Measurements from ENCODE around the gene TET2.

TET2 gene

GRCh38 chr4:105129286-105130040 lies 17.2 kb upstream of the TET2 start:
- Histone ChIP-seq H3K4me2 (ENCODE audit: low read length) (no peak overlapping the region), H3K9me3 (ENCODE audit: control insufficient read depth, low read length) (no peaks in the 10 kb centered on the region), H3K27me3 (ENCODE audit: control insufficient read depth, insufficient read depth, low read length) (no peaks in the 10 kb centered on the region), H3K36me3 (ENCODE audit: control insufficient read depth, insufficient read depth, low read length) (no peaks in the 10 kb centered on the region), H3K4me3 (ENCODE audit: low read depth, low read length) (no peak overlapping the region), H3K79me2 (no peaks in the 10 kb centered on the region), H3K9ac (no peak overlapping the region), H2AFZ (no peak overlapping the region), H3K4me1 (no peaks in the 10 kb centered on the region), H3K27ac (no peak overlapping the region)
- TF ChIP-seq CTCF (IDR thresholded peaks at IDR 0.05), result no peak

- Histone ChIP-seq H3K27me3 (ENCODE audit: control insufficient read depth, insufficient read depth, low read length) (no peaks in the 10 kb centered on the region), H3K79me2 (no peaks in the 10 kb centered on the region), H3K36me3 (ENCODE audit: control insufficient read depth, insufficient read depth, low read length) (no peaks in the 10 kb centered on the region), H2AFZ (no peak overlapping the region), H3K9me3 (ENCODE audit: control insufficient read depth, low read length) (no peaks in the 10 kb centered on the region), H3K4me1 (no peaks in the 10 kb centered on the region), H3K4me2 (ENCODE audit: low read length) (no peak overlapping the region), H3K4me3 (ENCODE audit: low read depth, low read length) (no peak overlapping the region), H3K27ac (no peak overlapping the region), H3K9ac (no peak overlapping the region)
- TF ChIP-seq CTCF (IDR thresholded peaks at IDR 0.05), result no peak
These were observed 15.7 kb upstream of the TET2 start for GRCh38 chr4:105130945-105131344.

- Histone ChIP-seq H3K4me2 (ENCODE audit: low read length) (no peak overlapping the region), H2AFZ (no peak overlapping the region), H3K9me3 (ENCODE audit: control insufficient read depth, low read length) (no peaks in the 10 kb centered on the region), H3K4me3 (ENCODE audit: low read depth, low read length) (no peak overlapping the region), H3K79me2 (no peaks in the 10 kb centered on the region), H3K36me3 (ENCODE audit: control insufficient read depth, insufficient read depth, low read length) (no peaks in the 10 kb centered on the region), H3K27ac (no peak overlapping the region), H3K4me1 (no peaks in the 10 kb centered on the region), H3K27me3 (ENCODE audit: control insufficient read depth, insufficient read depth, low read length) (no peaks in the 10 kb centered on the region), H3K9ac (no peak overlapping the region)
- TF ChIP-seq CTCF (IDR thresholded peaks at IDR 0.05), result no peak
These were observed 12.7 kb upstream of the TET2 start for GRCh38 chr4:105133976-105134375.

- Histone ChIP-seq H3K9me3 (ENCODE audit: control insufficient read depth, low read length) (no peaks in the 10 kb centered on the region), H3K36me3 (ENCODE audit: control insufficient read depth, insufficient read depth, low read length) (no peaks in the 10 kb centered on the region), H3K27me3 (ENCODE audit: control insufficient read depth, insufficient read depth, low read length) (no peaks in the 10 kb centered on the region), H3K9ac (no peak overlapping the region), H3K4me2 (ENCODE audit: low read length) (no peak overlapping the region), H3K27ac (no peak overlapping the region), H3K79me2 (no peaks in the 10 kb centered on the region), H3K4me3 (ENCODE audit: low read depth, low read length) (no peak overlapping the region), H3K4me1 (no peaks in the 10 kb centered on the region), H2AFZ (no peak overlapping the region)
- TF ChIP-seq CTCF (IDR thresholded peaks at IDR 0.05), result no peak
These were observed 10.9 kb upstream of the TET2 start for GRCh38 chr4:105135785-105136184.
